Fibroblast of mammary gland (primary cell): ENCODE data around the gene BMP5.

ENCODE experiments used
- DNase-seq: peaks from one replicate; pipeline ENCODE4 v3.0.0-alpha.2; 2010; ENCODE audit warnings: low read depth
- H3K4me3 ChIP-seq: 2 replicates; pipeline ENCODE4 v1.5.1; 2011; ENCODE audit warnings: low read depth, mild to moderate bottlenecking, low read length, moderate library complexity; ENCODE audit not compliant: control insufficient read depth
- TF ChIP-seq, protein P1 (sequence below): conservative IDR thresholded peaks from 2 replicates; pipeline ENCODE4 v1.5.1; 2011; ENCODE audit warnings: low read depth, low read length, inconsistent platforms; ENCODE audit not compliant: control insufficient read depth, insufficient read depth

The BMP5 gene

DNA sequence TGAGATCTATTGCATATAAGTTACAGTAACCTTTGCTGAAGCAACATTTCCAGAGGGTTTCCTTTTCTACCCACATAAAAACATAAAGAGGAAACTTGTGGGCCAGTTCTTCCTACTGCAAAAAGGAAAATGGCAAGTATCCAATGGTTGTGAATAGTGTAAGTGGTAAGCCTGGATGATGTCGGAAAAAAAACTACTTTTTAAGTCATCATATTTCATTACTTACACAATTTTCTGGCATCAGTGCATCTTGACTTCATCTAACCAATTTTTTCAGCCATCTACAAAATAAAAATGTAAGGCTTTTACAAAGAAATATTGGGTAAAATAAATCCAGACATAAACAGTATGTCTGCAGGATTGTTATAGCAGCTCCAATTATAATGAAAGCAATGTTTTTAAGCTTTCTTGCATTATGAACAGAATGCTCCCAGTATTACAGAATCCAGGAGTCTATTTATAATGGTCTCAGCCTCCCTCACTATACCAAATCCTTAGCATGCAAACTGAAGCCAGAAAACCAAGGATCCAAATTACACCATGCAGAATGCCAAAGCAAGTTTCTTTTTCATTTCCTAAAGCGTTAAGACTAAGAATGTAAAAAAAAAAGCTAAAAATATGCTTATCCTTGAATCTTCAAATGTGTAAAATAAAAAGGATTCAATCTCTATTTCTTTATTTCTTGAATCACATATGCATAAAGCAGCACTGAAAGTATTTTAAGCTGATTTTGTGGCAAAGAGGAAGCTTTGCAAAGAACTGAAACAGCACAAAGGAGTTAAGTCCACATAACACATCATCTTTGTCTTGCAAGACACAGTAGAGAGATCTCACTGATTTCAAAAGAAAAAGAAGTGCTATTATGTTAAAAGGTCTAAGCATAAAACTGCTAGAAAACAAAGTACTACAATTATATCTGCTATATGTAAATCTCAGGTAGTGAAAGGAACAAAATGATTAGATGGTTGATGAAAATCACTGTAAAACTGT is 169.6 kb downstream of the BMP5 start:
- H3K4me3 ChIP-seq: no peak overlapping the region
- DNase-seq: no peak
- TF ChIP-seq, protein P1, sequence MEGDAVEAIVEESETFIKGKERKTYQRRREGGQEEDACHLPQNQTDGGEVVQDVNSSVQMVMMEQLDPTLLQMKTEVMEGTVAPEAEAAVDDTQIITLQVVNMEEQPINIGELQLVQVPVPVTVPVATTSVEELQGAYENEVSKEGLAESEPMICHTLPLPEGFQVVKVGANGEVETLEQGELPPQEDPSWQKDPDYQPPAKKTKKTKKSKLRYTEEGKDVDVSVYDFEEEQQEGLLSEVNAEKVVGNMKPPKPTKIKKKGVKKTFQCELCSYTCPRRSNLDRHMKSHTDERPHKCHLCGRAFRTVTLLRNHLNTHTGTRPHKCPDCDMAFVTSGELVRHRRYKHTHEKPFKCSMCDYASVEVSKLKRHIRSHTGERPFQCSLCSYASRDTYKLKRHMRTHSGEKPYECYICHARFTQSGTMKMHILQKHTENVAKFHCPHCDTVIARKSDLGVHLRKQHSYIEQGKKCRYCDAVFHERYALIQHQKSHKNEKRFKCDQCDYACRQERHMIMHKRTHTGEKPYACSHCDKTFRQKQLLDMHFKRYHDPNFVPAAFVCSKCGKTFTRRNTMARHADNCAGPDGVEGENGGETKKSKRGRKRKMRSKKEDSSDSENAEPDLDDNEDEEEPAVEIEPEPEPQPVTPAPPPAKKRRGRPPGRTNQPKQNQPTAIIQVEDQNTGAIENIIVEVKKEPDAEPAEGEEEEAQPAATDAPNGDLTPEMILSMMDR: no peak

DNA sequence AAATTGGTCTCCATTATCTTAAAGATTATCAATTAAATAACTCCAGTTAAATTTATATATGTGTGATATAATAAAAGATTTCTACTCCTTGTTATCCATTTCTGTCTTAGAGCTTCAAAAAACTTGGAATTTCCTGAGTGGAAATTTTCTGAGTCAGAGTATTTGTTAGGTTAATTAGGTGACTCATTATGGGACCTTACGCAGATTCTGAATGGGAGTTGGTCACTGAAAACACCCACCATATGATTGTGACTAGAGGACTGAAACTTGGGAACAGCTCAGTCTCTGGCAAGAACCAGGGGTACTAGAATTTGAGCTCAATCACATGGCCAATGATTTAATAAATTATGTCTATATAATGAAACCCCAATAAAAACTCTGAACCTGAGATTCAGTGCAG is 171.0 kb downstream of the BMP5 start:
- DNase-seq: peak; percentile 90
- no peak overlapping the region for H3K4me3 ChIP-seq
- TF ChIP-seq, protein P1: no peak
